WTC11 (cell line): Measurements from ENCODE around the gene SOCS7. TPM values are rescaled to one million over a fixed set of nuclear protein-coding genes. Genes with fewer than 3 reads are reported as not detected.

Experiments used
- ATAC-seq: fragments of 200-7000 bp; cut with Tn5 transposase; 2 replicates; pipeline ENCODE4 v1.10.0; 2021; ENCODE audit warnings: mild to moderate bottlenecking, moderate library complexity
- CTCF ChIA-PET: fragments of 300-600 bp; sonication (Branson Sonifier 250); formaldehyde crosslinking; loops from one replicate; lab custom pipeline; 2021; ENCODE audit warnings: antibody characterized with exemption; lab: Charles Lee
- POLR2A ChIA-PET: fragments of 350-600 bp; sonication (Branson Sonifier 250); formaldehyde crosslinking; loops from one replicate; lab custom pipeline; 2021; ENCODE audit warnings: antibody characterized with exemption; lab: Charles Lee
- DNase-seq: peaks from one replicate; pipeline ENCODE4 v3.0.0; 2021; ENCODE audit warnings: low spot score
- H3K27ac Mint-ChIP-seq: 2 replicates; pipeline ENCODE4 v1.8.0; 2021; ENCODE audit warnings: mixed read lengths
- H3K27me3 Mint-ChIP-seq: 2 replicates; pipeline ENCODE4 v1.8.0; 2021; ENCODE audit warnings: low read depth, mild to moderate bottlenecking, moderate library complexity, mixed read lengths
- H3K36me3 Mint-ChIP-seq: 2 replicates; pipeline ENCODE4 v1.8.0; 2021; ENCODE audit warnings: mixed read lengths
- H3K4me1 Mint-ChIP-seq: 2 replicates; pipeline ENCODE4 v1.8.0; 2022; ENCODE audit warnings: mixed read lengths
- H3K4me3 Mint-ChIP-seq: 2 replicates; pipeline ENCODE4 v1.8.0; 2021; ENCODE audit warnings: mild to moderate bottlenecking, moderate library complexity, mixed read lengths
- H3K9me3 Mint-ChIP-seq: 2 replicates; pipeline ENCODE4 v1.8.0; 2021; ENCODE audit warnings: mixed read lengths
- ESRRA ChIP-seq: sonication (generic); formaldehyde crosslinking; IDR thresholded peaks from 2 replicates; pipeline ENCODE4 v1.8.1; 2022; ENCODE audit warnings: mild to moderate bottlenecking, missing genetic modification reagents, borderline replicate concordance
- FOXJ3 ChIP-seq: sonication (generic); formaldehyde crosslinking; IDR thresholded peaks from 2 replicates; pipeline ENCODE4 v1.9.0; 2021; ENCODE audit warnings: missing genetic modification reagents, mild to moderate bottlenecking, borderline replicate concordance
- FOXP1 ChIP-seq: sonication (generic); formaldehyde crosslinking; IDR thresholded peaks from 2 replicates; pipeline ENCODE4 v1.8.0; 2022; ENCODE audit warnings: missing genetic modification reagents, mild to moderate bottlenecking, moderate library complexity, borderline replicate concordance
- KAT7 ChIP-seq: sonication (generic); formaldehyde crosslinking; IDR thresholded peaks from 2 replicates; pipeline ENCODE4 v1.8.1; 2023; ENCODE audit warnings: missing genetic modification reagents, mild to moderate bottlenecking, borderline replicate concordance
- NFYB ChIP-seq: sonication (generic); formaldehyde crosslinking; conservative IDR thresholded peaks from 2 replicates; pipeline ENCODE4 v1.8.0; 2022; ENCODE audit warnings: low read depth, missing genetic modification reagents
- NR3C1 ChIP-seq: sonication (generic); formaldehyde crosslinking; conservative IDR thresholded peaks from 2 replicates; pipeline ENCODE4 v1.8.1; 2023; ENCODE audit warnings: low read depth, mild to moderate bottlenecking, missing genetic modification reagents
- total RNA-seq: library from RNA; stranded (reverse); gene quantifications from 3 replicates; pipeline ENCODE4 v1.2.3, GENCODE V29; 2021
- TF ChIP-seq, protein P1 (sequence below): sonication (generic); formaldehyde crosslinking; IDR thresholded peaks from 2 replicates; pipeline ENCODE4 v1.8.0; 2023; ENCODE audit warnings: missing genetic modification reagents, mild to moderate bottlenecking, borderline replicate concordance
- TF ChIP-seq, protein P2 (sequence below): sonication (generic); formaldehyde crosslinking; conservative IDR thresholded peaks from 2 replicates; pipeline ENCODE4 v1.8.1; 2023; ENCODE audit warnings: mild to moderate bottlenecking, low read depth, missing genetic modification reagents, moderate library complexity
- TF ChIP-seq, protein P3 (sequence below): fragments of 250-450 bp; sonication (Bioruptor Pico); IDR thresholded peaks from 2 replicates; pipeline ENCODE4 v1.9.0; 2021; ENCODE audit warnings: mild to moderate bottlenecking
- TF ChIP-seq, protein P4 (sequence below): sonication (generic); formaldehyde crosslinking; IDR thresholded peaks from 2 replicates; pipeline ENCODE4 v1.8.1; 2022; ENCODE audit warnings: mild to moderate bottlenecking, missing genetic modification reagents, moderate library complexity, borderline replicate concordance
- TF ChIP-seq, protein P5 (sequence below): sonication (generic); formaldehyde crosslinking; IDR thresholded peaks from 2 replicates; pipeline ENCODE4 v1.8.1; 2023; ENCODE audit warnings: mild to moderate bottlenecking, missing genetic modification reagents, moderate library complexity
- TF ChIP-seq, protein P6 (sequence below): fragments of 200-600 bp; IDR thresholded peaks from 2 replicates; pipeline ENCODE4 v1.8.0; 2022; ENCODE audit warnings: antibody characterized with exemption
- TF ChIP-seq, protein P7 (sequence below): sonication (generic); formaldehyde crosslinking; IDR thresholded peaks from 2 replicates; pipeline ENCODE4 v1.8.1; 2022; ENCODE audit warnings: low read depth, missing genetic modification reagents, borderline replicate concordance
- TF ChIP-seq, protein P8 (sequence below): sonication (generic); formaldehyde crosslinking; IDR thresholded peaks from 2 replicates; pipeline ENCODE4 v1.8.0; 2022; ENCODE audit warnings: mild to moderate bottlenecking, missing genetic modification reagents

The SOCS7 gene
- total RNA-seq, 1 experiment from 2014 or later: 33.6 TPM

DNA sequence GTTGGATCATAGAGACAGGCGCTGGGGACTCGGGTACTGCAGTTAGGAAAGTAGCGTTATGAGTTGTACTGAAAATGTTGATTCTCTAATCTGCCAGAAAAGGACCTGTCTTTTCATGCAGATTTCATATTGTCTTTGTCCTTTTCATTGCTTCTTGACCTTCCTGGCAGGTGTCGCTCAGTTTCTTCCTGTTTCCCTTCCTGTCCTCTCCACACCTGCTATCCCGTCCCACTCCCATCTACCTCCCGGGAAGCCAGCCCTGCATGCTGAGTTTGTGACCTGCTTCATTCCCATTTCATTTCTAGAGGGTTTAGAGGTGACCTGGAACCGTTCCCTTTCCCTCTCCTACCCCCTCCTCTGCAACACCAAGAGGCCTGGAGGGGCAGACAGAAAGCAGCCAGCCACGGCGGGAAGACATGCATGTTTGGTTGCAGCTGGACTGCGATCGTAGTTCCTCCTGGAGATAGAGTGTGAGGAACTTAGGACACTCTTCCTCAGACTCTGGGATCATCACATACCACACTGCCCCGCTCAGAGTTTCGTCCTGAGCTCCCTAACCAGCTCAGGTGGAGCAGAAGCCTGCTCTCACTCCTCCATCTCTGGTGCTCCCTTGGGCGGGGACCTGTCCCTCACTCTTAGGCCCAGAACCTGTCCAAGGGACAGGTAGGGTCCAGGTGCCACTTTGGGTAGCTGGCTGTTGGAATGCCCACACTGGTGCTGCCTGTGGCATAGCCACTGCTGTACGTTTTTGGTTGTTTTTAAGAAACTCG is 52.7 kb downstream of the SOCS7 start (continued):
- TF ChIP-seq, protein P1, sequence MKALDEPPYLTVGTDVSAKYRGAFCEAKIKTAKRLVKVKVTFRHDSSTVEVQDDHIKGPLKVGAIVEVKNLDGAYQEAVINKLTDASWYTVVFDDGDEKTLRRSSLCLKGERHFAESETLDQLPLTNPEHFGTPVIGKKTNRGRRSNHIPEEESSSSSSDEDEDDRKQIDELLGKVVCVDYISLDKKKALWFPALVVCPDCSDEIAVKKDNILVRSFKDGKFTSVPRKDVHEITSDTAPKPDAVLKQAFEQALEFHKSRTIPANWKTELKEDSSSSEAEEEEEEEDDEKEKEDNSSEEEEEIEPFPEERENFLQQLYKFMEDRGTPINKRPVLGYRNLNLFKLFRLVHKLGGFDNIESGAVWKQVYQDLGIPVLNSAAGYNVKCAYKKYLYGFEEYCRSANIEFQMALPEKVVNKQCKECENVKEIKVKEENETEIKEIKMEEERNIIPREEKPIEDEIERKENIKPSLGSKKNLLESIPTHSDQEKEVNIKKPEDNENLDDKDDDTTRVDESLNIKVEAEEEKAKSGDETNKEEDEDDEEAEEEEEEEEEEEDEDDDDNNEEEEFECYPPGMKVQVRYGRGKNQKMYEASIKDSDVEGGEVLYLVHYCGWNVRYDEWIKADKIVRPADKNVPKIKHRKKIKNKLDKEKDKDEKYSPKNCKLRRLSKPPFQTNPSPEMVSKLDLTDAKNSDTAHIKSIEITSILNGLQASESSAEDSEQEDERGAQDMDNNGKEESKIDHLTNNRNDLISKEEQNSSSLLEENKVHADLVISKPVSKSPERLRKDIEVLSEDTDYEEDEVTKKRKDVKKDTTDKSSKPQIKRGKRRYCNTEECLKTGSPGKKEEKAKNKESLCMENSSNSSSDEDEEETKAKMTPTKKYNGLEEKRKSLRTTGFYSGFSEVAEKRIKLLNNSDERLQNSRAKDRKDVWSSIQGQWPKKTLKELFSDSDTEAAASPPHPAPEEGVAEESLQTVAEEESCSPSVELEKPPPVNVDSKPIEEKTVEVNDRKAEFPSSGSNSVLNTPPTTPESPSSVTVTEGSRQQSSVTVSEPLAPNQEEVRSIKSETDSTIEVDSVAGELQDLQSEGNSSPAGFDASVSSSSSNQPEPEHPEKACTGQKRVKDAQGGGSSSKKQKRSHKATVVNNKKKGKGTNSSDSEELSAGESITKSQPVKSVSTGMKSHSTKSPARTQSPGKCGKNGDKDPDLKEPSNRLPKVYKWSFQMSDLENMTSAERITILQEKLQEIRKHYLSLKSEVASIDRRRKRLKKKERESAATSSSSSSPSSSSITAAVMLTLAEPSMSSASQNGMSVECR: no peak

DNA sequence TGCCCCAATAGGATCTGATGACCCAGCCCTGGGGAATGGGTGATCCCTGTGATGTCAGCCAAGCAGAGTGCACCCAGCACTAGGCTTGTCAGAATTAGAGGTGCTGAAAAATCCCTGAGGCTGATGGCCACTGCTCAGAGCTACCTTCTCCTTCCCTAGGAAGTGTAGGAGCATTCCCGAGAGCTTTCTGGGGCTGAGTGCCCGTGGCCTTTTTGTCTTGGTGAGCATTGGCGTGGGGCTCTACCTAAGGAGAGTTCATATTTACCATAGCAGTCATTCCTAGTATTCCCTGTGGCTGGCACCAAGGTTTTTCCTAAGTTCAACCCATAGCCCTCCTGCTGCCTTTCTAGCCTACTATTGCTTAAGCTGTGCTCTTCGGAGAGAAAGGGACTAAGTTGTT is 54.0 kb downstream of the SOCS7 start:
- Mint-ChIP-seq H3K4me3 (no peak overlapping the region), H3K9me3 (no peaks in the 10 kb centered on the region), H3K27ac (no peak overlapping the region), H3K27me3 (no peaks in the 10 kb centered on the region; the same call in 1 of the 2 replicates), H3K36me3 (peaks cover 16% of the 10 kb centered on the region), H3K4me1 (peaks cover 37% of the 10 kb centered on the region)
- ChIA-PET CTCF (interaction anchor here (0.6 to 1.6 kb wide), 4 partner anchors 9 to 57 kb away, joined by 3 to 11 read pairs (median 5); no protein-coding TSS in a partner anchor), POLR2A (interaction anchor here (1.7 kb wide), 1 partner anchor 9 kb away, joined by 6 read pairs; no protein-coding TSS in a partner anchor)
- TF ChIP-seq ESRRA (CRISPR knock-in tag): no peak
- TF ChIP-seq, protein P2, sequence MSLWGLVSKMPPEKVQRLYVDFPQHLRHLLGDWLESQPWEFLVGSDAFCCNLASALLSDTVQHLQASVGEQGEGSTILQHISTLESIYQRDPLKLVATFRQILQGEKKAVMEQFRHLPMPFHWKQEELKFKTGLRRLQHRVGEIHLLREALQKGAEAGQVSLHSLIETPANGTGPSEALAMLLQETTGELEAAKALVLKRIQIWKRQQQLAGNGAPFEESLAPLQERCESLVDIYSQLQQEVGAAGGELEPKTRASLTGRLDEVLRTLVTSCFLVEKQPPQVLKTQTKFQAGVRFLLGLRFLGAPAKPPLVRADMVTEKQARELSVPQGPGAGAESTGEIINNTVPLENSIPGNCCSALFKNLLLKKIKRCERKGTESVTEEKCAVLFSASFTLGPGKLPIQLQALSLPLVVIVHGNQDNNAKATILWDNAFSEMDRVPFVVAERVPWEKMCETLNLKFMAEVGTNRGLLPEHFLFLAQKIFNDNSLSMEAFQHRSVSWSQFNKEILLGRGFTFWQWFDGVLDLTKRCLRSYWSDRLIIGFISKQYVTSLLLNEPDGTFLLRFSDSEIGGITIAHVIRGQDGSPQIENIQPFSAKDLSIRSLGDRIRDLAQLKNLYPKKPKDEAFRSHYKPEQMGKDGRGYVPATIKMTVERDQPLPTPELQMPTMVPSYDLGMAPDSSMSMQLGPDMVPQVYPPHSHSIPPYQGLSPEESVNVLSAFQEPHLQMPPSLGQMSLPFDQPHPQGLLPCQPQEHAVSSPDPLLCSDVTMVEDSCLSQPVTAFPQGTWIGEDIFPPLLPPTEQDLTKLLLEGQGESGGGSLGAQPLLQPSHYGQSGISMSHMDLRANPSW (CRISPR knock-in tag): no peak
- TF ChIP-seq, protein P3, sequence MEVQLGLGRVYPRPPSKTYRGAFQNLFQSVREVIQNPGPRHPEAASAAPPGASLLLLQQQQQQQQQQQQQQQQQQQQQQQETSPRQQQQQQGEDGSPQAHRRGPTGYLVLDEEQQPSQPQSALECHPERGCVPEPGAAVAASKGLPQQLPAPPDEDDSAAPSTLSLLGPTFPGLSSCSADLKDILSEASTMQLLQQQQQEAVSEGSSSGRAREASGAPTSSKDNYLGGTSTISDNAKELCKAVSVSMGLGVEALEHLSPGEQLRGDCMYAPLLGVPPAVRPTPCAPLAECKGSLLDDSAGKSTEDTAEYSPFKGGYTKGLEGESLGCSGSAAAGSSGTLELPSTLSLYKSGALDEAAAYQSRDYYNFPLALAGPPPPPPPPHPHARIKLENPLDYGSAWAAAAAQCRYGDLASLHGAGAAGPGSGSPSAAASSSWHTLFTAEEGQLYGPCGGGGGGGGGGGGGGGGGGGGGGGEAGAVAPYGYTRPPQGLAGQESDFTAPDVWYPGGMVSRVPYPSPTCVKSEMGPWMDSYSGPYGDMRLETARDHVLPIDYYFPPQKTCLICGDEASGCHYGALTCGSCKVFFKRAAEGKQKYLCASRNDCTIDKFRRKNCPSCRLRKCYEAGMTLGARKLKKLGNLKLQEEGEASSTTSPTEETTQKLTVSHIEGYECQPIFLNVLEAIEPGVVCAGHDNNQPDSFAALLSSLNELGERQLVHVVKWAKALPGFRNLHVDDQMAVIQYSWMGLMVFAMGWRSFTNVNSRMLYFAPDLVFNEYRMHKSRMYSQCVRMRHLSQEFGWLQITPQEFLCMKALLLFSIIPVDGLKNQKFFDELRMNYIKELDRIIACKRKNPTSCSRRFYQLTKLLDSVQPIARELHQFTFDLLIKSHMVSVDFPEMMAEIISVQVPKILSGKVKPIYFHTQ (CRISPR knock-in tag): no peak
- no peak for TF ChIP-seq KAT7 (CRISPR knock-in tag)
- TF ChIP-seq, protein P4, sequence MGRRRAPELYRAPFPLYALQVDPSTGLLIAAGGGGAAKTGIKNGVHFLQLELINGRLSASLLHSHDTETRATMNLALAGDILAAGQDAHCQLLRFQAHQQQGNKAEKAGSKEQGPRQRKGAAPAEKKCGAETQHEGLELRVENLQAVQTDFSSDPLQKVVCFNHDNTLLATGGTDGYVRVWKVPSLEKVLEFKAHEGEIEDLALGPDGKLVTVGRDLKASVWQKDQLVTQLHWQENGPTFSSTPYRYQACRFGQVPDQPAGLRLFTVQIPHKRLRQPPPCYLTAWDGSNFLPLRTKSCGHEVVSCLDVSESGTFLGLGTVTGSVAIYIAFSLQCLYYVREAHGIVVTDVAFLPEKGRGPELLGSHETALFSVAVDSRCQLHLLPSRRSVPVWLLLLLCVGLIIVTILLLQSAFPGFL: no peak
- no peak for TF ChIP-seq NFYB (CRISPR knock-in tag)
- TF ChIP-seq FOXP1: no peak
- TF ChIP-seq, protein P5, sequence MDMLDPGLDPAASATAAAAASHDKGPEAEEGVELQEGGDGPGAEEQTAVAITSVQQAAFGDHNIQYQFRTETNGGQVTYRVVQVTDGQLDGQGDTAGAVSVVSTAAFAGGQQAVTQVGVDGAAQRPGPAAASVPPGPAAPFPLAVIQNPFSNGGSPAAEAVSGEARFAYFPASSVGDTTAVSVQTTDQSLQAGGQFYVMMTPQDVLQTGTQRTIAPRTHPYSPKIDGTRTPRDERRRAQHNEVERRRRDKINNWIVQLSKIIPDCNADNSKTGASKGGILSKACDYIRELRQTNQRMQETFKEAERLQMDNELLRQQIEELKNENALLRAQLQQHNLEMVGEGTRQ (CRISPR knock-in tag): no peak
- TF ChIP-seq, protein P6, sequence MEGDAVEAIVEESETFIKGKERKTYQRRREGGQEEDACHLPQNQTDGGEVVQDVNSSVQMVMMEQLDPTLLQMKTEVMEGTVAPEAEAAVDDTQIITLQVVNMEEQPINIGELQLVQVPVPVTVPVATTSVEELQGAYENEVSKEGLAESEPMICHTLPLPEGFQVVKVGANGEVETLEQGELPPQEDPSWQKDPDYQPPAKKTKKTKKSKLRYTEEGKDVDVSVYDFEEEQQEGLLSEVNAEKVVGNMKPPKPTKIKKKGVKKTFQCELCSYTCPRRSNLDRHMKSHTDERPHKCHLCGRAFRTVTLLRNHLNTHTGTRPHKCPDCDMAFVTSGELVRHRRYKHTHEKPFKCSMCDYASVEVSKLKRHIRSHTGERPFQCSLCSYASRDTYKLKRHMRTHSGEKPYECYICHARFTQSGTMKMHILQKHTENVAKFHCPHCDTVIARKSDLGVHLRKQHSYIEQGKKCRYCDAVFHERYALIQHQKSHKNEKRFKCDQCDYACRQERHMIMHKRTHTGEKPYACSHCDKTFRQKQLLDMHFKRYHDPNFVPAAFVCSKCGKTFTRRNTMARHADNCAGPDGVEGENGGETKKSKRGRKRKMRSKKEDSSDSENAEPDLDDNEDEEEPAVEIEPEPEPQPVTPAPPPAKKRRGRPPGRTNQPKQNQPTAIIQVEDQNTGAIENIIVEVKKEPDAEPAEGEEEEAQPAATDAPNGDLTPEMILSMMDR: no peak
- TF ChIP-seq NR3C1 (CRISPR knock-in tag): no peak
- TF ChIP-seq FOXJ3 (CRISPR knock-in tag): no peak
- TF ChIP-seq, protein P7, sequence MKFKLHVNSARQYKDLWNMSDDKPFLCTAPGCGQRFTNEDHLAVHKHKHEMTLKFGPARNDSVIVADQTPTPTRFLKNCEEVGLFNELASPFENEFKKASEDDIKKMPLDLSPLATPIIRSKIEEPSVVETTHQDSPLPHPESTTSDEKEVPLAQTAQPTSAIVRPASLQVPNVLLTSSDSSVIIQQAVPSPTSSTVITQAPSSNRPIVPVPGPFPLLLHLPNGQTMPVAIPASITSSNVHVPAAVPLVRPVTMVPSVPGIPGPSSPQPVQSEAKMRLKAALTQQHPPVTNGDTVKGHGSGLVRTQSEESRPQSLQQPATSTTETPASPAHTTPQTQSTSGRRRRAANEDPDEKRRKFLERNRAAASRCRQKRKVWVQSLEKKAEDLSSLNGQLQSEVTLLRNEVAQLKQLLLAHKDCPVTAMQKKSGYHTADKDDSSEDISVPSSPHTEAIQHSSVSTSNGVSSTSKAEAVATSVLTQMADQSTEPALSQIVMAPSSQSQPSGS (CRISPR knock-in tag): no peak
- TF ChIP-seq, protein P8, sequence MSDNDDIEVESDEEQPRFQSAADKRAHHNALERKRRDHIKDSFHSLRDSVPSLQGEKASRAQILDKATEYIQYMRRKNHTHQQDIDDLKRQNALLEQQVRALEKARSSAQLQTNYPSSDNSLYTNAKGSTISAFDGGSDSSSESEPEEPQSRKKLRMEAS (CRISPR knock-in tag): no peak
- no peak for DNase-seq
- ATAC-seq: no peak
